K562 (cell line): Measurements from ENCODE around the gene FLRT1. TPM values are rescaled to one million over a fixed set of nuclear protein-coding genes. Genes with fewer than 3 reads are reported as not detected.
A peak's percentile ranks its signal among the peaks of the same experiment; 100 is the strongest.

Source experiments
- IFI16 ChIP-seq: fragments of 250-450 bp; sonication (Bioruptor Pico); IDR thresholded peaks from 2 replicates; pipeline ENCODE4 v2.1.2; 2022; ENCODE audit warnings: mild to moderate bottlenecking, inconsistent platforms
- NCOA6 ChIP-seq: fragments of 450-650 bp; IDR thresholded peaks from 2 replicates; pipeline ENCODE4 v1.6.1; 2017; ENCODE audit warnings: mild to moderate bottlenecking
- POLR2AphosphoS5 ChIP-seq: IDR thresholded peaks from 2 replicates; pipeline ENCODE4 v1.6.1; 2011; ENCODE audit warnings: mild to moderate bottlenecking, low read depth, low read length, moderate library complexity; ENCODE audit not compliant: control insufficient read depth, insufficient read depth
- RAD21 ChIP-seq, 2 experiments: fragments of 250-450 bp in 1 of 2; fragments of 450-650 bp in 1 of 2; sonication (Bioruptor Pico) in 1 of 2; formaldehyde crosslinking in 1 of 2; IDR thresholded peaks in 1 of 2; conservative IDR thresholded peaks in 1 of 2; 2 replicates each; pipeline versions ENCODE4 v1.4.0 to v1.8.0; 2020 to 2022; ENCODE audit warnings: mild to moderate bottlenecking in 2 of 2, moderate library complexity in 1 of 2
- TBP ChIP-seq: optimal IDR thresholded peaks from 2 replicates; pipeline ENCODE3; 2011; ENCODE audit warnings: low read depth, low read length, improper control_type of control experiment
- TCF7L2 ChIP-seq: fragments of 150-350 bp; IDR thresholded peaks from 2 replicates; pipeline ENCODE4 v1.6.1; 2016; ENCODE audit warnings: low read depth, mild to moderate bottlenecking, low read length, moderate library complexity
- ZNF134 ChIP-seq: fragments of 250-450 bp; sonication (Bioruptor Pico); conservative IDR thresholded peaks from 2 replicates; pipeline ENCODE4 v1.4.0; 2020
- ZNF253 ChIP-seq: fragments of 250-450 bp; sonication (Bioruptor Pico); conservative IDR thresholded peaks from 2 replicates; pipeline ENCODE4 v1.6.1; 2021; ENCODE audit warnings: mild to moderate bottlenecking
- polyA plus RNA-seq, 8 experiments: library from polyadenylated mRNA; depleted of rRNA in 4 of 8; stranded (reverse) in 5 of 8; unstranded in 3 of 8; fragments of >200 nt; fragmentation: Nextera tagmentation in 2 of 8; fragmentation: Illumina TruSeq in 1 of 8; extraction: Ambion mirVana in 2 of 8; extraction: Trizol in 1 of 8; gene quantifications; 2 replicates each; pipeline versions ENCODE4 v1.2.1 to v1.2.3, GENCODE V29; 2011 to 2014; ENCODE audit warnings: inconsistent platforms in 1 of 8, missing spikeins in 1 of 8
- total RNA-seq, 7 experiments: library from RNA; depleted of rRNA in 6 of 7; stranded (reverse); fragments of >200 nt in 6 of 7; fragmentation: Illumina TruSeq in 2 of 7; extraction: Trizol in 2 of 7; gene quantifications; 2 replicates each; pipeline versions ENCODE4 v1.2.1 to v1.2.3, GENCODE V29; 2011 to 2021; ENCODE audit warnings: low replicate concordance in 1 of 7
- TF ChIP-seq, protein P1 (sequence below), 3 experiments: fragments of 200-800 bp in 1 of 3; fragments of 250-450 bp in 1 of 3; fragments of 450-650 bp in 1 of 3; sonication (Bioruptor Pico) in 1 of 3; sonication (Bioruptor generic) in 1 of 3; formaldehyde crosslinking in 1 of 3; IDR thresholded peaks; 2 replicates each; pipeline versions ENCODE4 v1.6.1 to v1.8.0; 2016 to 2022; ENCODE audit warnings: mild to moderate bottlenecking in 2 of 3, missing genetic modification characterization in 2 of 3, missing compliant biosample characterization in 1 of 3, moderate library complexity in 1 of 3
- TF ChIP-seq, protein P2 (sequence below), 2 experiments: fragments of 450-650 bp; IDR thresholded peaks; 2 replicates each; pipeline ENCODE4 v1.6.1; 2016; ENCODE audit warnings: mild to moderate bottlenecking in 2 of 2, borderline replicate concordance in 1 of 2, low read depth in 1 of 2, moderate library complexity in 1 of 2
- TF ChIP-seq, protein P3 (sequence below): fragments of 250-450 bp; sonication (Bioruptor Pico); IDR thresholded peaks from 2 replicates; pipeline ENCODE4 v1.8.0; 2022; ENCODE audit warnings: inconsistent platforms, mild to moderate bottlenecking, moderate library complexity, borderline replicate concordance

FLRT1 gene
- total and polyA plus RNA-seq, 9 of the 15 experiments (the other 6 are each of a cell fraction or from before 2014, with no cell fraction given) = not detected

GRCh38 chr11:63986156-63986931, 49.4 kb upstream of the FLRT1 start, which contains the start of gene OTUB1 (continued):
- TF ChIP-seq, protein P1, sequence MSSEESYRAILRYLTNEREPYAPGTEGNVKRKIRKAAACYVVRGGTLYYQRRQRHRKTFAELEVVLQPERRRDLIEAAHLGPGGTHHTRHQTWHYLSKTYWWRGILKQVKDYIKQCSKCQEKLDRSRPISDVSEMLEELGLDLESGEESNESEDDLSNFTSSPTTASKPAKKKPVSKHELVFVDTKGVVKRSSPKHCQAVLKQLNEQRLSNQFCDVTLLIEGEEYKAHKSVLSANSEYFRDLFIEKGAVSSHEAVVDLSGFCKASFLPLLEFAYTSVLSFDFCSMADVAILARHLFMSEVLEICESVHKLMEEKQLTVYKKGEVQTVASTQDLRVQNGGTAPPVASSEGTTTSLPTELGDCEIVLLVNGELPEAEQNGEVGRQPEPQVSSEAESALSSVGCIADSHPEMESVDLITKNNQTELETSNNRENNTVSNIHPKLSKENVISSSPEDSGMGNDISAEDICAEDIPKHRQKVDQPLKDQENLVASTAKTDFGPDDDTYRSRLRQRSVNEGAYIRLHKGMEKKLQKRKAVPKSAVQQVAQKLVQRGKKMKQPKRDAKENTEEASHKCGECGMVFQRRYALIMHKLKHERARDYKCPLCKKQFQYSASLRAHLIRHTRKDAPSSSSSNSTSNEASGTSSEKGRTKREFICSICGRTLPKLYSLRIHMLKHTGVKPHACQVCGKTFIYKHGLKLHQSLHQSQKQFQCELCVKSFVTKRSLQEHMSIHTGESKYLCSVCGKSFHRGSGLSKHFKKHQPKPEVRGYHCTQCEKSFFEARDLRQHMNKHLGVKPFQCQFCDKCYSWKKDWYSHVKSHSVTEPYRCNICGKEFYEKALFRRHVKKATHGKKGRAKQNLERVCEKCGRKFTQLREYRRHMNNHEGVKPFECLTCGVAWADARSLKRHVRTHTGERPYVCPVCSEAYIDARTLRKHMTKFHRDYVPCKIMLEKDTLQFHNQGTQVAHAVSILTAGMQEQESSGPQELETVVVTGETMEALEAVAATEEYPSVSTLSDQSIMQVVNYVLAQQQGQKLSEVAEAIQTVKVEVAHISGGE (CRISPR knock-in tag; IDR thresholded peaks at IDR 0.05) = peak in 1 of 3 experiments; percentile 68; a peak in 2 of 6 replicates
- TF ChIP-seq, protein P2, sequence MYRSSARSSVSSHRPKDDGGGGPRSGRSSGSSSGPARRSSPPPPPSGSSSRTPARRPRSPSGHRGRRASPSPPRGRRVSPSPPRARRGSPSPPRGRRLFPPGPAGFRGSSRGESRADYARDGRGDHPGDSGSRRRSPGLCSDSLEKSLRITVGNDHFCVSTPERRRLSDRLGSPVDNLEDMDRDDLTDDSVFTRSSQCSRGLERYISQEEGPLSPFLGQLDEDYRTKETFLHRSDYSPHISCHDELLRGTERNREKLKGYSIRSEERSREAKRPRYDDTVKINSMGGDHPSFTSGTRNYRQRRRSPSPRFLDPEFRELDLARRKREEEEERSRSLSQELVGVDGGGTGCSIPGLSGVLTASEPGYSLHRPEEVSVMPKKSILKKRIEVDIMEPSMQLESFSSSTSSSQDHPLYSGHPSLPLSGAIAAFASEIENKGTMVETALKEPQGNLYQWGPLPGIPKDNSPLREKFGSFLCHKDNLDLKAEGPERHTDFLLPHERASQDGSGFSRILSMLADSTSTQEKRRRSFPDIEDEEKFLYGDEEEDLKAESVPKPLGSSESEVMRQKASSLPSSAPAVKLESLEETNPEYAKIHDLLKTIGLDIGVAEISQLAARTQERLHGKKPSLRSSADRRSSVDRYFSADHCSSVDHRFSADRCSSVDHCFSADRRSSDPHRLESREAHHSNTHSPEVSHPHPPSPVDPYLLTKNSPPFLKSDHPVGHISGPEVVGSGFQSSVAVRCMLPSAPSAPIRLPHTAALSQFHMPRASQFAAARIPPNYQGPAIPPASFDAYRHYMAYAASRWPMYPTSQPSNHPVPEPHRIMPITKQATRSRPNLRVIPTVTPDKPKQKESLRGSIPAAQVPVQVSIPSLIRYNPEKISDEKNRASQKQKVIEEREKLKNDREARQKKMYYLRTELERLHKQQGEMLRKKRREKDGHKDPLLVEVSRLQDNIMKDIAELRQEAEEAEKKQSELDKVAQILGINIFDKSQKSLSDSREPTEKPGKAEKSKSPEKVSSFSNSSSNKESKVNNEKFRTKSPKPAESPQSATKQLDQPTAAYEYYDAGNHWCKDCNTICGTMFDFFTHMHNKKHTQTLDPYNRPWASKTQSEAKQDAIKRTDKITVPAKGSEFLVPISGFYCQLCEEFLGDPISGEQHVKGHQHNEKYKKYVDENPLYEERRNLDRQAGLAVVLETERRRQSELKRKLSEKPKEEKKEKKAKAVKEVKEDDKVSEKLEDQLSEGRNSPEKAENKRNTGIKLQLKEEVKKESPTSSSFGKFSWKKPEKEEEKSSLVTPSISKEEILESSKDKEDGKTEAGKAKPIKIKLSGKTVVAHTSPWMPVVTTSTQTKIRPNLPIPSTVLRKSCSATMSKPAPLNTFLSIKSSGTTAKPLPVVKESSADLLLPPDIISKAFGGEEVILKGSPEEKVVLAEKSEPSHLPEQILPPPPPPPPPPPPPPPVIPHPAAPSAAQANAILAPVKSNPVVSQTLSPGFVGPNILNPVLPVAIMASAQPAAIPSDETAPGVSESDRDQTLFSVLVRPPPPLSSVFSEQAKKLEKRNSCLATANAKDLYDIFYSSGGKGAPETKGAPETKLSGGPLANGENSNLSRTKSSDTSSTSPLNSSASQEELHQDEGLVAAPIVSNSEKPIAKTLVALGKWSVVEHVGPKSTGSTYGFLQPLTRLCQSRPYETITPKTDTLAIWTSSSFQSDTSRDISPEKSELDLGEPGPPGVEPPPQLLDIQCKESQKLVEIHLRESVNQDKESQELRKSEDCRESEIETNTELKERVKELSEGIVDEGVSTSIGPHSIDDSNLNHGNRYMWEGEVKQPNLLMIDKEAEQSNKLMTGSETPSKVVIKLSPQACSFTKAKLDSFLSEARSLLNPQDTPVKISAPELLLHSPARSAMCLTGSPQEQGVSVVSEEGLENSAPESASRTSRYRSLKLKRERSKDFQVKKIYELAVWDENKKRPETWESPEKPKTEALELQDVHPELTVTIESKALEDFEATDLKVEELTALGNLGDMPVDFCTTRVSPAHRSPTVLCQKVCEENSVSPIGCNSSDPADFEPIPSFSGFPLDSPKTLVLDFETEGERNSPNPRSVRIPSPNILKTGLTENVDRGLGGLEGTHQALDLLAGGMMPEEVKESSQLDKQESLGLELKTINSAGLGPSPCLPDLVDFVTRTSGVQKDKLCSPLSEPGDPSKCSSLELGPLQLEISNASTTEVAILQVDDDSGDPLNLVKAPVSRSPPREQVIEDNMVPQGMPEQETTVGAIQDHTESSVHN (IDR thresholded peaks at IDR 0.05; ENCODE audit: borderline replicate concordance in 1 of 2, low read depth in 1 of 2) = no peak
- TF ChIP-seq TCF7L2 (no peak), ZNF253 (CRISPR knock-in tag) (no peak), RAD21 (CRISPR knock-in tag; conservative IDR thresholded peaks at IDR 0.05 in 1 of 2, IDR thresholded peaks at IDR 0.05 in 1 of 2) (no peak), ZNF134 (no peak), TBP (peak; percentile 91), POLR2AphosphoS5 (peak; percentile 74; the same call in 1 of the 2 replicates), IFI16 (CRISPR knock-in tag) (no peak), NCOA6 (no peak)
- TF ChIP-seq, protein P3, sequence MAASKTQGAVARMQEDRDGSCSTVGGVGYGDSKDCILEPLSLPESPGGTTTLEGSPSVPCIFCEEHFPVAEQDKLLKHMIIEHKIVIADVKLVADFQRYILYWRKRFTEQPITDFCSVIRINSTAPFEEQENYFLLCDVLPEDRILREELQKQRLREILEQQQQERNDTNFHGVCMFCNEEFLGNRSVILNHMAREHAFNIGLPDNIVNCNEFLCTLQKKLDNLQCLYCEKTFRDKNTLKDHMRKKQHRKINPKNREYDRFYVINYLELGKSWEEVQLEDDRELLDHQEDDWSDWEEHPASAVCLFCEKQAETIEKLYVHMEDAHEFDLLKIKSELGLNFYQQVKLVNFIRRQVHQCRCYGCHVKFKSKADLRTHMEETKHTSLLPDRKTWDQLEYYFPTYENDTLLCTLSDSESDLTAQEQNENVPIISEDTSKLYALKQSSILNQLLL (CRISPR knock-in tag) = no peak
